CD14-positive monocyte (primary cell): ENCODE results near the gene ABCC2. TPM values are rescaled to one million over a fixed set of nuclear protein-coding genes. Genes with fewer than 3 reads are reported as not detected.
"Not testable (repeated sequence)": the region's sequence is repeated elsewhere in the genome, so short reads cannot be mapped to it uniquely, and the experiment has no call there.

ENCODE experiments used
- DNase-seq, 3 donors: peaks; one replicate each; pipeline ENCODE4 v3.0.0-alpha.2; 2011 to 2022
- H2AFZ ChIP-seq: 2 replicates; pipeline ENCODE4 v1.6.0; 2012; ENCODE audit warnings: mild to moderate bottlenecking, low read depth, low read length, inconsistent platforms; ENCODE audit not compliant: insufficient read depth, poor library complexity, severe bottlenecking
- H3K27ac ChIP-seq, 2 donors: 1 replicate in 1 of 2; 2 replicates in 1 of 2; pipeline ENCODE4 v1.5.1; 2012 to 2013; ENCODE audit warnings: low read length in 2 of 2, control low read depth in 1 of 2, inconsistent platforms in 1 of 2, low read depth in 1 of 2, mild to moderate bottlenecking in 1 of 2
- H3K27me3 ChIP-seq, 2 donors: one replicate each; pipeline versions ENCODE4 v1.6.0 to v1.6.1; 2011 to 2013; ENCODE audit warnings: low read length in 2 of 2; ENCODE audit not compliant: control insufficient read depth in 2 of 2, insufficient read depth in 2 of 2
- H3K36me3 ChIP-seq, 2 donors: replicated peaks in 1 of 2; 1 replicate in 1 of 2; 2 replicates in 1 of 2; pipeline versions ENCODE4 v1.5.1 to v1.6.1; 2012 to 2013; ENCODE audit warnings: low read length in 2 of 2, control low read depth in 1 of 2, inconsistent platforms in 1 of 2, mild to moderate bottlenecking in 1 of 2; ENCODE audit not compliant: insufficient read depth in 2 of 2, control insufficient read depth in 1 of 2
- H3K4me1 ChIP-seq, 2 donors: 1 replicate in 1 of 2; 2 replicates in 1 of 2; pipeline versions ENCODE4 v1.5.1 to v1.6.1; 2012 to 2013; ENCODE audit warnings: low read length in 2 of 2, control low read depth in 1 of 2, inconsistent platforms in 1 of 2, mild to moderate bottlenecking in 1 of 2, moderate library complexity in 1 of 2; ENCODE audit not compliant: insufficient read depth in 2 of 2, control insufficient read depth in 1 of 2
- H3K4me2 ChIP-seq: replicated peaks from 2 replicates; pipeline ENCODE3; 2012; ENCODE audit warnings: low read length, moderate library complexity, mild to moderate bottlenecking; ENCODE audit not compliant: poor library complexity, severe bottlenecking; ENCODE audit errors: extremely low read depth
- H3K4me3 ChIP-seq, 3 experiments: fragments of 200-600 bp in 1 of 3; sonication (generic) in 1 of 3; replicated peaks in 1 of 3; 1 replicate in 2 of 3; 2 replicates in 1 of 3; pipeline ENCODE4 v1.5.1; 2011 to 2013; ENCODE audit warnings: low read length in 3 of 3, mild to moderate bottlenecking in 3 of 3, control low read depth in 2 of 3, low read depth in 2 of 3, inconsistent platforms in 1 of 3, moderate library complexity in 1 of 3
- H3K79me2 ChIP-seq: 2 replicates; pipeline ENCODE4 v1.6.0; 2012; ENCODE audit warnings: mild to moderate bottlenecking, control low read depth, inconsistent platforms, low read length, moderate library complexity; ENCODE audit not compliant: insufficient read depth
- H3K9ac ChIP-seq: 2 replicates; pipeline ENCODE4 v1.6.0; 2017; ENCODE audit warnings: low read length, mild to moderate bottlenecking; ENCODE audit not compliant: insufficient read depth, poor library complexity, severe bottlenecking
- H3K9me3 ChIP-seq, 2 donors: replicated peaks in 1 of 2; 1 replicate in 1 of 2; 2 replicates in 1 of 2; pipeline versions ENCODE4 v1.5.1 to v1.6.1; 2012 to 2013; ENCODE audit warnings: low read length in 2 of 2, control low read depth in 1 of 2; ENCODE audit not compliant: control insufficient read depth in 1 of 2, insufficient read depth in 1 of 2
- H4K20me1 ChIP-seq: 2 replicates; pipeline ENCODE4 v1.6.0; 2012; ENCODE audit warnings: mild to moderate bottlenecking, low read length, control low read depth, moderate library complexity; ENCODE audit not compliant: insufficient read depth
- H3K27ac Mint-ChIP-seq, 7 donors: one replicate each; pipeline ENCODE4 v1.8.0; 2020; ENCODE audit warnings: mild to moderate bottlenecking in 7 of 7, mixed read lengths in 7 of 7, moderate library complexity in 6 of 7, inconsistent platforms in 2 of 7
- H3K27me3 Mint-ChIP-seq, 3 donors: one replicate each; pipeline ENCODE4 v1.8.0; 2021 to 2022; ENCODE audit warnings: low read depth in 3 of 3, mild to moderate bottlenecking in 3 of 3, mixed read lengths in 3 of 3, moderate library complexity in 3 of 3, inconsistent platforms in 1 of 3
- H3K36me3 Mint-ChIP-seq, 2 donors: one replicate each; pipeline ENCODE4 v1.8.0; 2020; ENCODE audit warnings: mixed read lengths in 2 of 2, inconsistent platforms in 1 of 2, mild to moderate bottlenecking in 1 of 2
- H3K4me1 Mint-ChIP-seq: one replicate; pipeline ENCODE4 v1.8.0; 2020; ENCODE audit warnings: mild to moderate bottlenecking, mixed read lengths
- H3K4me3 Mint-ChIP-seq, 2 donors: one replicate each; pipeline ENCODE4 v1.8.0; 2020; ENCODE audit warnings: mild to moderate bottlenecking in 2 of 2, mixed read lengths in 2 of 2, moderate library complexity in 1 of 2
- H3K9me3 Mint-ChIP-seq, 7 donors: one replicate each; pipeline ENCODE4 v1.8.0; 2020 to 2022; ENCODE audit warnings: mixed read lengths in 7 of 7, mild to moderate bottlenecking in 6 of 7, moderate library complexity in 6 of 7, inconsistent platforms in 2 of 7
- WGBS: methylation state at CpG from one replicate; pipeline ENCODE4 v1.1.5; 2013; ENCODE audit warnings: missing lambda C conversion rate; ENCODE audit not compliant: insufficient coverage; 5-methylcytosine and 5-hydroxymethylcytosine counted together
- intact Hi-C, 2 donors: fragments of 100-400 bp; cut with micrococcal nuclease; formaldehyde crosslinking; loops; one replicate each; pipeline versions ENCODE4 v1.15.0 to v1.15.1; 2023
- polyA plus RNA-seq, 3 donors: library from polyadenylated mRNA; depleted of rRNA in 1 of 3; unstranded in 2 of 3; stranded (reverse) in 1 of 3; fragments of 300-500 nt in 2 of 3; fragments of >200 nt in 1 of 3; fragmentation: Illumina TruSeq in 2 of 3; gene quantifications; 1 replicate in 2 of 3; 2 replicates in 1 of 3; pipeline ENCODE4 v1.2.3, GENCODE V29; 2012 to 2021
- TF ChIP-seq, protein P1 (sequence below): fragments of 200-600 bp; IDR thresholded peaks from one replicate; pipeline ENCODE4 v1.8.0; 2022; ENCODE audit warnings: antibody characterized with exemption, mild to moderate bottlenecking

Gene ABCC2
- polyA plus RNA-seq, 3 donors: 0.09 to 2.7 (median 0.35) TPM

- Histone ChIP-seq H3K36me3 (no peaks in the 10 kb centered on the region), H3K9ac (no peak overlapping the region), H3K4me3 (no peak overlapping the region), H3K4me2 (no peak overlapping the region), H2AFZ (no peak overlapping the region), H4K20me1 (no peaks in the 10 kb centered on the region), H3K4me1 (no peaks in the 10 kb centered on the region), H3K9me3 (no peaks in the 10 kb centered on the region), H3K27ac (no peak overlapping the region), H3K79me2 (no peaks in the 10 kb centered on the region), H3K27me3 (peaks cover 0 to 2% of the 10 kb centered on the region in 2 donors)
- intact Hi-C loops: no loop called here
- peaks cover 0 to 3% (median 0%) of the 10 kb centered on the region in 7 donors for H3K9me3 Mint-ChIP-seq
- no peak overlapping the region for H3K4me3 Mint-ChIP-seq
- DNase-seq: no peak
- H3K27me3 Mint-ChIP-seq: peaks cover 6 to 17% (median 13%) of the 10 kb centered on the region in 3 donors
- no peaks in the 10 kb centered on the region for H3K4me1 Mint-ChIP-seq
- TF ChIP-seq, protein P1, sequence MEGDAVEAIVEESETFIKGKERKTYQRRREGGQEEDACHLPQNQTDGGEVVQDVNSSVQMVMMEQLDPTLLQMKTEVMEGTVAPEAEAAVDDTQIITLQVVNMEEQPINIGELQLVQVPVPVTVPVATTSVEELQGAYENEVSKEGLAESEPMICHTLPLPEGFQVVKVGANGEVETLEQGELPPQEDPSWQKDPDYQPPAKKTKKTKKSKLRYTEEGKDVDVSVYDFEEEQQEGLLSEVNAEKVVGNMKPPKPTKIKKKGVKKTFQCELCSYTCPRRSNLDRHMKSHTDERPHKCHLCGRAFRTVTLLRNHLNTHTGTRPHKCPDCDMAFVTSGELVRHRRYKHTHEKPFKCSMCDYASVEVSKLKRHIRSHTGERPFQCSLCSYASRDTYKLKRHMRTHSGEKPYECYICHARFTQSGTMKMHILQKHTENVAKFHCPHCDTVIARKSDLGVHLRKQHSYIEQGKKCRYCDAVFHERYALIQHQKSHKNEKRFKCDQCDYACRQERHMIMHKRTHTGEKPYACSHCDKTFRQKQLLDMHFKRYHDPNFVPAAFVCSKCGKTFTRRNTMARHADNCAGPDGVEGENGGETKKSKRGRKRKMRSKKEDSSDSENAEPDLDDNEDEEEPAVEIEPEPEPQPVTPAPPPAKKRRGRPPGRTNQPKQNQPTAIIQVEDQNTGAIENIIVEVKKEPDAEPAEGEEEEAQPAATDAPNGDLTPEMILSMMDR: no peak
- H3K36me3 Mint-ChIP-seq: no peaks in the 10 kb centered on the region
- no CpG with 5 or more reads among the region's 5 CpGs for WGBS
- H3K27ac Mint-ChIP-seq: no peak overlapping the region
Measured at GRCh38 chr10:99859585-99859984, 77.1 kb downstream of the ABCC2 start.

- 98% methylated on average over 6 of the region's 8 CpGs for WGBS
- Histone ChIP-seq H3K4me1 (no peaks in the 10 kb centered on the region), H4K20me1 (no peaks in the 10 kb centered on the region), H3K9me3 (no peaks in the 10 kb centered on the region), H3K27me3 (peaks cover 0 to 2% of the 10 kb centered on the region in 2 donors), H3K9ac (no peak overlapping the region), H3K36me3 (no peaks in the 10 kb centered on the region), H3K4me3 (no peak overlapping the region), H3K79me2 (no peaks in the 10 kb centered on the region), H3K27ac (no peak overlapping the region), H3K4me2 (no peak overlapping the region), H2AFZ (no peak overlapping the region)
- Mint-ChIP-seq H3K36me3 (no peaks in the 10 kb centered on the region), H3K4me1 (no peaks in the 10 kb centered on the region), H3K9me3 (peaks cover 0 to 6% (median 3%) of the 10 kb centered on the region in 7 donors), H3K27ac (no peak overlapping the region), H3K4me3 (no peak overlapping the region), H3K27me3 (peaks cover 6 to 19% (median 17%) of the 10 kb centered on the region in 3 donors)
- intact Hi-C loops: no loop called here
- TF ChIP-seq, protein P1: no peak
- no peak for DNase-seq
Measured at GRCh38 chr10:99860466-99860865, 78.0 kb downstream of the ABCC2 start.

DNA sequence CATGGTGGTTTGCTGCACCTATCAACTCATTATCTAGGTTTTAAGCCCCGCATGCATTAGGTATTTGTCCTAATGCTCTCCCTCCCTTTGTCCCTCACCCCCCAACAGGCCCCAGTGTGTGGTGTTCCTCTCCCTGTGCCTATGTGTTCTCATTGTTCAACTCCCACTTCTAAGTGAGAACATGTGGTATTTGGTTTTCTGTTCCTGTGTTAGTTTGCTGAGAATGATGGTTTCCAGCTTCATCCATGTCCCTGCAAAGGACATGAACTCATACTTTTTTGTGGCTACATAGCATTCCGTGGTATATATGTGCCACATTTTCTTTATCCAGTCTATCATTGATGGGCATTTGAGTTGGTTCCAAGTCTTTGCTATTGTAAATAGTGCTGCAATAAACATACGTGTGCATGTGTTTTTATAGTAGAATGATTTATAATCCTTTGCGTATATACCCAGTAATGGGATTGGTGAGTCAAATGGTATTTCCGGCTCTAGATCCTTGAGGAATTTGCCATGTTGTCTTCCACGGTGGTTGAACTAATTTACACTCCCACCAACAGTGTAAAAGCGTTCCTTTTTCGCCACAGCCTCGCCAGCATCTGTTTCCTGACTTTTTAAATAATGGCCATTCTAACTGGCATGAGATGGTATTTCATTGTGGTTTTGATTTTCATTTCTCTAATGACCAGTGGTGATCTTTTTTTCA, 81.2 kb downstream of the ABCC2 start:
- H3K4me3 ChIP-seq, H4K20me1 ChIP-seq, H3K27me3 ChIP-seq, H3K4me1 ChIP-seq, H3K4me2 ChIP-seq, H3K36me3 ChIP-seq, H3K9me3 ChIP-seq, H2AFZ ChIP-seq, DNase-seq, H3K79me2 ChIP-seq, H3K27ac Mint-ChIP-seq, intact Hi-C loops, H3K4me1 Mint-ChIP-seq, H3K9ac ChIP-seq, H3K4me3 Mint-ChIP-seq, H3K36me3 Mint-ChIP-seq, H3K27ac ChIP-seq: not testable (repeated sequence)
- WGBS: no CpG with 5 or more reads among the region's 9 CpGs
- H3K27me3 Mint-ChIP-seq: peaks cover 13 to 42% (median 29%) of the 10 kb centered on the region in 3 donors
- H3K9me3 Mint-ChIP-seq: peaks cover 8 to 28% (median 16%) of the 10 kb centered on the region in 7 donors
